GOT3 (cell line): ENCODE results near the gene CCDC136.

ENCODE experiments used
- DNase-seq: peaks from one replicate; lab custom pipeline; 2025; ENCODE audit warnings: mixed read lengths; lab: John Stamatoyannopoulos, UW

Gene CCDC136

GRCh38 chr7:128777156-128778123 lies 14.3 kb upstream of the CCDC136 start:
- no peak for DNase-seq

GRCh38 chr7:128778946-128779345 lies 12.8 kb upstream of the CCDC136 start:
- DNase-seq = no peak

GRCh38 chr7:128781126-128781525 lies 10.6 kb upstream of the CCDC136 start:
- DNase-seq = no peak

GRCh38 chr7:128781851-128782250 lies 9.9 kb upstream of the CCDC136 start:
- DNase-seq = no peak

GRCh38 chr7:128783143-128783861 lies 8.5 kb upstream of the CCDC136 start:
- peak; percentile 52 for DNase-seq

GRCh38 chr7:128785738-128786137 lies 6.0 kb upstream of the CCDC136 start:
- DNase-seq = no peak

- DNase-seq = no peak
Observed at GRCh38 chr7:128788446-128789412, 3.0 kb upstream of the CCDC136 start.

GRCh38 chr7:128790315-128791041 lies 1.3 kb upstream of the CCDC136 start:
- DNase-seq = no peak

GRCh38 chr7:128791972-128792327 lies 182 bp downstream of the CCDC136 start:
- DNase-seq = no peak

GRCh38 chr7:128792471-128793180 lies 858 bp downstream of the CCDC136 start:
- no peak for DNase-seq

- DNase-seq = no peak
Observed at GRCh38 chr7:128793181-128793547, 1.4 kb downstream of the CCDC136 start.

- DNase-seq = no peak
Observed at GRCh38 chr7:128794020-128794419, 2.3 kb downstream of the CCDC136 start.

- DNase-seq = no peak
Observed at GRCh38 chr7:128794436-128794835, 2.7 kb downstream of the CCDC136 start.

GRCh38 chr7:128795129-128795528 lies 3.4 kb downstream of the CCDC136 start:
- DNase-seq = no peak

- DNase-seq = no peak
Observed at GRCh38 chr7:128796327-128796726, 4.6 kb downstream of the CCDC136 start.

GRCh38 chr7:128799451-128799850 lies 7.7 kb downstream of the CCDC136 start:
- DNase-seq = no peak

- no peak for DNase-seq
Observed at GRCh38 chr7:128800567-128800966, 8.8 kb downstream of the CCDC136 start.

- DNase-seq = no peak
Observed at GRCh38 chr7:128801003-128801402, 9.2 kb downstream of the CCDC136 start.

GRCh38 chr7:128801667-128802418 lies 10.1 kb downstream of the CCDC136 start:
- DNase-seq = no peak

GRCh38 chr7:128804484-128804883 lies 12.7 kb downstream of the CCDC136 start:
- DNase-seq = no peak
